ENCODE data around the gene CPA5. TPM values are rescaled to one million over a fixed set of nuclear protein-coding genes. Genes with fewer than 3 reads are reported as not detected.

Gene CPA5
- total and polyA plus RNA-seq, 2 of the 8 experiments (the other 6 are each of a cell fraction or from before 2014, with no cell fraction given) = 0.12 TPM; not detected in 1

DNA sequence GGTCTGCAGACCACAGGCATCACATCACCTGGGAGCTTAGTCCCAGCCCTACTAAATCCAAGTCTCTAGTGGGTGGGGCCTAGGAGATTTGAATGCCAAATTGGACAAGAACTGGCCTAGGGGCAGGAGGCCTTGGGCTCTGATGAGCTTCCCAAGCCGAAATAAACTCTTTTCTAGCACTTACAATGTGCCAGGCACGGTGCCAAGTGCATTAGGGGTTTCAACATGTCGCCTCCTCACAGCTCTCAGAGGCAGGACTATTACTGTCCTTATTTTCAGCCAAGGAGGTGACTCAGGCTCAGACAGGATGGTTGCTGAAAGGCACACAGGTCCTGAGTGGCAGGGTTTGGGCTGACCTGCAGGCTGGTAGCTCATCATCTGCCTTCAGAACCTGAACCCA, 26.4 kb downstream of the CPA5 start (continued):
- TF ChIP-seq, protein P1, sequence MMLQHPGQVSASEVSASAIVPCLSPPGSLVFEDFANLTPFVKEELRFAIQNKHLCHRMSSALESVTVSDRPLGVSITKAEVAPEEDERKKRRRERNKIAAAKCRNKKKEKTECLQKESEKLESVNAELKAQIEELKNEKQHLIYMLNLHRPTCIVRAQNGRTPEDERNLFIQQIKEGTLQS (IDR thresholded peaks at IDR 0.05; ENCODE audit: insufficient read depth, low read depth, low read length) = no peak
- no peak for TF ChIP-seq POU5F1 (IDR thresholded peaks at IDR 0.05; ENCODE audit: low read depth, low read length)
- no peak for TF ChIP-seq KDM1A (IDR thresholded peaks at IDR 0.05; ENCODE audit: borderline replicate concordance, low read length)
- no peak for TF ChIP-seq KDM4A (IDR thresholded peaks at IDR 0.05; ENCODE audit: low read depth, low read length, severe bottlenecking)

Data from H1 (cell line).